Measurements from ENCODE around the gene ACVR1C. TPM values are rescaled to one million over a fixed set of nuclear protein-coding genes. Genes with fewer than 3 reads are reported as not detected.

Gene ACVR1C
- total RNA-seq, 2 donors from 2014 or later = 0.41 TPM; not detected in 1

DNA sequence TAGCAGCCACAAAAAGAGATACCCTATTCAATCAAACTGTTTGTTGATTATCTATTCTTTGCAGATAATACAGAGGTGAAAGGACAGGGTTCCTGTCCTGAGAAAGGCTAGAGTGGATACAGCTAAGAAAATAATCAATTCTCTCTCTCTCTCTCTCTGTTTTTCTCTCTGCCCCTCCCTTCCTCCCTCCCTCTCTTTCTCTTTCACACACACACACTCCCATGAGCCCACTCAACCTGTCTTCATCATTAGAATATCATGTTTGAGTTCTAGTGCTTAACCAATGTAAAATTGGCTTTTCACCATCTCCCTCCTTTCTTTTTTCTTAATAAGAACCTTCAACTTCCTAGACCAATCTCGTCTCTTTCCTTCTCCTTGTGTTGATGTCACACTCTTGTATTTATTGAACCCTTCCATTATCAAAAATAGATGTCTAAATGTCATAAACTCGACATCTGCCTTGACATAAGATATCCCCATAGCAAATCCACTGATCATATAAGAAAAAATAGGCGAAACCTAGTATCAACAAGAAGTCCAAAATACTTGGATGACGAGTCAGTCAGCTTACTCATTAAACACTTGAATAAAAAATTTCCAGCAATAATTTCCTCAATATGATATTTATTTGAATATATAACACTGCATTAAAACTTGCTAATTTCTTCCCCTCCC, 141.9 kb downstream of the ACVR1C start:
- ATAC-seq (ENCODE audit: insufficient number of reproducible peaks, low FRiP score, low read depth) (no peak), DNase-seq (ENCODE audit: low spot score) (no peak)
- Histone ChIP-seq H3K4me1 (ENCODE audit: control insufficient read depth in 1 of 2, low read depth in 2 of 2) (no peaks in the 10 kb centered on the region), H3K36me3 (no peaks in the 10 kb centered on the region), H3K9me3 (no peaks in the 10 kb centered on the region), H3K27me3 (replicated peaks; ENCODE audit: insufficient read depth) (no peaks in the 10 kb centered on the region), H3K4me3 (no peak overlapping the region), H3K27ac (no peak overlapping the region)
- TF ChIP-seq, protein P1, sequence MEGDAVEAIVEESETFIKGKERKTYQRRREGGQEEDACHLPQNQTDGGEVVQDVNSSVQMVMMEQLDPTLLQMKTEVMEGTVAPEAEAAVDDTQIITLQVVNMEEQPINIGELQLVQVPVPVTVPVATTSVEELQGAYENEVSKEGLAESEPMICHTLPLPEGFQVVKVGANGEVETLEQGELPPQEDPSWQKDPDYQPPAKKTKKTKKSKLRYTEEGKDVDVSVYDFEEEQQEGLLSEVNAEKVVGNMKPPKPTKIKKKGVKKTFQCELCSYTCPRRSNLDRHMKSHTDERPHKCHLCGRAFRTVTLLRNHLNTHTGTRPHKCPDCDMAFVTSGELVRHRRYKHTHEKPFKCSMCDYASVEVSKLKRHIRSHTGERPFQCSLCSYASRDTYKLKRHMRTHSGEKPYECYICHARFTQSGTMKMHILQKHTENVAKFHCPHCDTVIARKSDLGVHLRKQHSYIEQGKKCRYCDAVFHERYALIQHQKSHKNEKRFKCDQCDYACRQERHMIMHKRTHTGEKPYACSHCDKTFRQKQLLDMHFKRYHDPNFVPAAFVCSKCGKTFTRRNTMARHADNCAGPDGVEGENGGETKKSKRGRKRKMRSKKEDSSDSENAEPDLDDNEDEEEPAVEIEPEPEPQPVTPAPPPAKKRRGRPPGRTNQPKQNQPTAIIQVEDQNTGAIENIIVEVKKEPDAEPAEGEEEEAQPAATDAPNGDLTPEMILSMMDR (IDR thresholded peaks at IDR 0.05) = no peak

DNA sequence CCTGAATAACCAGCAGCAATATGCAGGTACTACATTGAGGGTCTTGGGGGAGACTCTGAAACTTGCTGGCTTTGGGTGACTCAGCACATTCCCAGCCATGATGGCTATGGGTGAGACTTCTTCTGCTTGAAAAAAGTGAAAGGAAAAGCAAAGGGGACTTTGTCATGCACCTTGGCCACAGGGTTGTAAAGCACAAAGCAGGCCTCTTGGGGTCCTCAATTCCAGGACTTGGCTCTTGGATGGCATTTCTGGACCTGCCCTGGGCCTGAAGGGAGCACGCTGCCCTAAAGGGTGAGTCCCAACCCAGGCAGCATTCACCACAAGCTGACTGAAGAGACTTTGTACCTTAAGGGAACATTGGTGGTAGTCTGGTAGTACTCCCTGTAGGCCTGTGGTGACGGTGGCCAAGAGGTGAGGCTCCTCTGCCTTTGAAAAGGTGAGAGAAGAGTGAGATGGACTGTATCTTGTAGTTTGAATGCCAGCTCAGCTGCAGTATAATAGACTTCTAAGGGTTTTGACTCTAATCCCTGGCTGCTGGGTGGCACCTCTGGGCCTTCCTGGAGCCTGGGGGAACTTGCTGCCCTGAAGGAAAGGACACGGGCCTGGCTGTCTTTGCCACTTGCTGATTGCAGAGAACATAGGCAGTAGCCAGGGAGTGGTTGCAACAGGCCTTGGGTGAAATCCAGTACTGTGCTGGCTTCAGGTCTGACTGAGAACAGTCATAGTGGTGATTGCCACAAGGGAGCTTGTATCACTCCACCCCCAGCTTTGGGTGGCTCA, 148.3 kb downstream of the ACVR1C start:
- H3K27ac ChIP-seq = no peak overlapping the region
- no peak for DNase-seq (ENCODE audit: low spot score)
- TF ChIP-seq, protein P1 (IDR thresholded peaks at IDR 0.05) = no peak
- H3K4me1 ChIP-seq (ENCODE audit: control insufficient read depth in 1 of 2, low read depth in 2 of 2) = no peaks in the 10 kb centered on the region
- H3K36me3 ChIP-seq = no peaks in the 10 kb centered on the region
- H3K4me3 ChIP-seq = no peak overlapping the region
- H3K27me3 ChIP-seq (replicated peaks; ENCODE audit: insufficient read depth) = no peaks in the 10 kb centered on the region
- no peaks in the 10 kb centered on the region for H3K9me3 ChIP-seq
- no peak for ATAC-seq (ENCODE audit: insufficient number of reproducible peaks, low FRiP score, low read depth)

DNA sequence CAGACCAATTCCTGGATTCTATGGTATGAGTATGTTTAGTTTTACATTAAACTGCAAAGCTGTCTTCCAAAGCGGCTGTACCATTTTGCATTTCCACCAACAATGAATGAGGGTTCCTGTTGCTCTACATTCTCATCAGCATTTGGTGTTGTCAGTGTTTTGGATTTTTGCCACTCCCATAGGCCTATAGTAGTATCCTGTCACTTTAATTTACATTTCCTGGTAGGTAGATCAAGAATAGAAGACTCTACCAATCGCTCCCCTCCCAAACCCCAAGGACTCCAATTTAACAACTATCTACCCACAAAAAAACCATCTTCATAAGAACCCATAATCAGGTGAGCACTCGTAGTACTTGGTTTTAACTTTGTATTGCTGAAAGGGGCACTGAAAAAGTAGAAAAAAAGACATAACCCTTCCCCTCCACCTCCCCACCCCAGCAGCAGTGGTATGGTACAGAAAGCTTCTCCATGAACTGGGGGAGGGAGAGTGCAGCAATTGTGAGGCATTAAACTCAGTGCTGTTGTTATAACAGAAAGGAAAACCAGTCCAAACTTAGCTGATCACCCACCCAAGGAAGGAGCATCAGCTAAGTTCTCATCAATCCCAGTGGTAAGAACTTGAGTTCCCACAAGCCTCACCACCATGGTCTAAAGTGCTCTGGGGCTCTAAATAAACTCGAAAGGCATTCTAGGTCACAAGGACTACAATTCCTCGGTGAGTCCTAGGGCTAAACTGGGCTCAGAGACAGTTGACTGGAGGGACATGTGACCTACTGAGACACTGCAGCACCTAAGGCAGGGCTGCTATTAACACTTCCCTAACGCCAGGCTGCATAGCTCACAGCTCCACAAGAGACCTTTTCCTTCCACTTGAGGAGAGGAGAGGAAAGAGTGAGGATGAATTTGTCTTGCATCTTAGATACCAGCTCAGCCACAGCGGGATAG, 149.3 kb downstream of the ACVR1C start:
- Histone ChIP-seq H3K4me3 (no peak overlapping the region), H3K27me3 (replicated peaks; ENCODE audit: insufficient read depth) (no peaks in the 10 kb centered on the region), H3K9me3 (no peaks in the 10 kb centered on the region), H3K36me3 (no peaks in the 10 kb centered on the region), H3K27ac (no peak overlapping the region), H3K4me1 (ENCODE audit: control insufficient read depth in 1 of 2, low read depth in 2 of 2) (no peaks in the 10 kb centered on the region)
- DNase-seq (ENCODE audit: low spot score) (no peak), ATAC-seq (ENCODE audit: insufficient number of reproducible peaks, low FRiP score, low read depth) (no peak)
- TF ChIP-seq, protein P1 (IDR thresholded peaks at IDR 0.05) = no peak

DNA sequence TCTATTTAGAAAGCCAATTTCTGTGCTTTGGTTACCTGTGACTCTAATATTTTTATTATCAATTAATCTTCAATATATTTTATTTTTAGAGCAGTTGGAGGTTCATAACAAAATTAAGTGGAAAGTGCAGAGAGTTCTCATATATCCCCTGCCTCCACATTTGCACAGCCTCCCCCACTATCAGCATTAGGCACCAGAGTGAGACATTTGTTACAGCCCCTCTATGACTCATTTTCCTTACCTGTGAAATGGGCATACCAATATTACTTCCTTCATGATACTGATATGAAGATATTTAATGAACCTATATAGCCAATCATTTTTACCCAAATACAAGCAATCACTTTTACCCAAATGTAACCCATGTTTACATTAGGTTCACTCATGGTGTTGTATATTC, 150.7 kb downstream of the ACVR1C start:
- TF ChIP-seq, protein P1 (IDR thresholded peaks at IDR 0.05) = no peak
- Histone ChIP-seq H3K9me3 (no peaks in the 10 kb centered on the region), H3K36me3 (no peaks in the 10 kb centered on the region), H3K4me1 (ENCODE audit: control insufficient read depth in 1 of 2, low read depth in 2 of 2) (no peaks in the 10 kb centered on the region), H3K27me3 (replicated peaks; ENCODE audit: insufficient read depth) (no peaks in the 10 kb centered on the region), H3K4me3 (no peak overlapping the region), H3K27ac (no peak overlapping the region)
- no peak for DNase-seq (ENCODE audit: low spot score)
- ATAC-seq (ENCODE audit: insufficient number of reproducible peaks, low FRiP score, low read depth) = no peak

Measured in thoracic aorta (tissue), 2 donors.